OCI-LY3 (cell line): Measurements from ENCODE around the gene NHLH2.

Source experiments
- H2AFZ ChIP-seq: fragments of 200-600, 300-600 bp; shearing (Covaris generic); 2 replicates; pipeline ENCODE4 v1.6.0; 2014; ENCODE audit warnings: antibody characterized with exemption, low read depth, low read length
- H3K27ac ChIP-seq: fragments of 200-600, 300-600 bp; sonication (generic); 2 replicates; pipeline ENCODE4 v1.5.1; 2014; ENCODE audit warnings: mild to moderate bottlenecking, low read length, moderate library complexity, mixed read lengths
- H3K27me3 ChIP-seq: fragments of 200-600, 300-600 bp; sonication (generic); 2 replicates; pipeline ENCODE4 v1.6.1; 2014; ENCODE audit warnings: low read depth, low read length, mixed read lengths
- H3K36me3 ChIP-seq: fragments of 200-600, 300-600 bp; sonication (generic); replicated peaks from 2 replicates; pipeline ENCODE3; 2014; ENCODE audit warnings: low read depth, low read length, mixed read lengths
- H3K4me1 ChIP-seq: fragments of 300-600, 200-600 bp; sonication (generic); 2 replicates; pipeline ENCODE4 v1.6.1; 2014; ENCODE audit warnings: low read length, mixed read lengths
- H3K4me2 ChIP-seq: fragments of 200-600, 300-600 bp; sonication (generic); 2 replicates; pipeline ENCODE4 v1.6.1; 2014; ENCODE audit warnings: low read length, mixed read lengths
- H3K4me3 ChIP-seq: fragments of 300-600, 200-600 bp; sonication (generic); 2 replicates; pipeline ENCODE4 v1.5.1; 2014; ENCODE audit warnings: antibody characterized with exemption, mild to moderate bottlenecking, low read length, moderate library complexity
- H3K79me2 ChIP-seq: fragments of 300-600, 200-600 bp; shearing (Covaris generic); 2 replicates; pipeline ENCODE4 v1.6.1; 2014; ENCODE audit warnings: mild to moderate bottlenecking, low read length, mixed read lengths
- H3K9ac ChIP-seq: fragments of 300-600, 200-600 bp; shearing (Covaris generic); 2 replicates; pipeline ENCODE4 v1.6.0; 2014; ENCODE audit warnings: mild to moderate bottlenecking, low read length, moderate library complexity
- H3K9me3 ChIP-seq: fragments of 200-600, 300-600 bp; shearing (Covaris generic); 2 replicates; pipeline ENCODE4 v1.6.1; 2014; ENCODE audit warnings: low read length, mixed read lengths; ENCODE audit not compliant: insufficient read depth
- H4K20me1 ChIP-seq: fragments of 200-600, 300-600 bp; sonication (generic); 2 replicates; pipeline ENCODE4 v1.6.1; 2016; ENCODE audit warnings: low read length, mixed read lengths; ENCODE audit not compliant: insufficient read depth
- EZH2phosphoT487 ChIP-seq: fragments of 200-600 bp; shearing (Covaris generic); IDR thresholded peaks from 2 replicates; pipeline ENCODE4 v1.6.1; 2018; ENCODE audit warnings: antibody characterized with exemption, mixed run types, low read depth
- TF ChIP-seq, protein P1 (sequence below): fragments of 200-600, 300-600 bp; sonication (generic); IDR thresholded peaks from 2 replicates; pipeline ENCODE4 v1.5.1; 2014; ENCODE audit warnings: antibody characterized with exemption, low read length, low read depth

NHLH2 gene

GRCh38 chr1:115840605-115841460 lies at the start of gene NHLH2:
Gene NHLH2 (minus strand): TSS chr1:115841126. CDS start chr1:115838372, 2,754 bp downstream.
- Histone ChIP-seq H3K27me3 (no peaks in the 10 kb centered on the region), H3K9ac (no peak within 1 kb of the TSS)

GRCh38 chr1:115890580-115890979 lies 49.7 kb upstream of the NHLH2 start:
- TF ChIP-seq, protein P1, sequence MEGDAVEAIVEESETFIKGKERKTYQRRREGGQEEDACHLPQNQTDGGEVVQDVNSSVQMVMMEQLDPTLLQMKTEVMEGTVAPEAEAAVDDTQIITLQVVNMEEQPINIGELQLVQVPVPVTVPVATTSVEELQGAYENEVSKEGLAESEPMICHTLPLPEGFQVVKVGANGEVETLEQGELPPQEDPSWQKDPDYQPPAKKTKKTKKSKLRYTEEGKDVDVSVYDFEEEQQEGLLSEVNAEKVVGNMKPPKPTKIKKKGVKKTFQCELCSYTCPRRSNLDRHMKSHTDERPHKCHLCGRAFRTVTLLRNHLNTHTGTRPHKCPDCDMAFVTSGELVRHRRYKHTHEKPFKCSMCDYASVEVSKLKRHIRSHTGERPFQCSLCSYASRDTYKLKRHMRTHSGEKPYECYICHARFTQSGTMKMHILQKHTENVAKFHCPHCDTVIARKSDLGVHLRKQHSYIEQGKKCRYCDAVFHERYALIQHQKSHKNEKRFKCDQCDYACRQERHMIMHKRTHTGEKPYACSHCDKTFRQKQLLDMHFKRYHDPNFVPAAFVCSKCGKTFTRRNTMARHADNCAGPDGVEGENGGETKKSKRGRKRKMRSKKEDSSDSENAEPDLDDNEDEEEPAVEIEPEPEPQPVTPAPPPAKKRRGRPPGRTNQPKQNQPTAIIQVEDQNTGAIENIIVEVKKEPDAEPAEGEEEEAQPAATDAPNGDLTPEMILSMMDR = no peak
- TF ChIP-seq EZH2phosphoT487 = no peak
- Histone ChIP-seq H3K36me3 (no peaks in the 10 kb centered on the region), H3K9me3 (no peaks in the 10 kb centered on the region), H4K20me1 (no peaks in the 10 kb centered on the region), H3K27me3 (no peaks in the 10 kb centered on the region), H3K9ac (no peak overlapping the region), H2AFZ (no peak overlapping the region), H3K4me2 (no peak overlapping the region), H3K4me1 (no peaks in the 10 kb centered on the region), H3K79me2 (no peaks in the 10 kb centered on the region), H3K27ac (no peak overlapping the region), H3K4me3 (no peak overlapping the region)

More at GRCh38 chr1:115840605-115841460, at the start of gene NHLH2:
- no peaks in the 10 kb centered on the region for H3K9me3 ChIP-seq
- H2AFZ ChIP-seq = no peak within 1 kb of the TSS
- no peak for TF ChIP-seq EZH2phosphoT487
- TF ChIP-seq, protein P1 = no peak
- H3K4me3 ChIP-seq = no peak within 1 kb of the TSS
- no peaks in the 10 kb centered on the region for H3K79me2 ChIP-seq
- no peaks in the 10 kb centered on the region for H3K4me1 ChIP-seq
- H4K20me1 ChIP-seq = no peaks in the 10 kb centered on the region
- no peak within 1 kb of the TSS for H3K4me2 ChIP-seq
- H3K27ac ChIP-seq = no peak within 1 kb of the TSS
- no peaks in the 10 kb centered on the region for H3K36me3 ChIP-seq

GRCh38 chr1:115888976-115889375 lies 48.0 kb upstream of the NHLH2 start:
- no peaks in the 10 kb centered on the region for H3K36me3 ChIP-seq
- no peaks in the 10 kb centered on the region for H4K20me1 ChIP-seq
- no peak overlapping the region for H3K4me2 ChIP-seq
- no peak overlapping the region for H2AFZ ChIP-seq
- no peaks in the 10 kb centered on the region for H3K4me1 ChIP-seq
- H3K27me3 ChIP-seq = no peaks in the 10 kb centered on the region
- H3K9ac ChIP-seq = no peak overlapping the region
- H3K9me3 ChIP-seq = no peaks in the 10 kb centered on the region
- H3K4me3 ChIP-seq = no peak overlapping the region
- TF ChIP-seq, protein P1 = no peak
- no peak for TF ChIP-seq EZH2phosphoT487
- H3K27ac ChIP-seq = no peak overlapping the region
- no peaks in the 10 kb centered on the region for H3K79me2 ChIP-seq

- H3K4me2 ChIP-seq = no peak overlapping the region
- H3K4me1 ChIP-seq = no peaks in the 10 kb centered on the region
- no peaks in the 10 kb centered on the region for H3K79me2 ChIP-seq
- H3K27me3 ChIP-seq = no peaks in the 10 kb centered on the region
- no peaks in the 10 kb centered on the region for H3K9me3 ChIP-seq
- TF ChIP-seq EZH2phosphoT487 = no peak
- TF ChIP-seq, protein P1 = no peak
- H2AFZ ChIP-seq = no peak overlapping the region
- no peaks in the 10 kb centered on the region for H4K20me1 ChIP-seq
- H3K9ac ChIP-seq = no peak overlapping the region
- no peaks in the 10 kb centered on the region for H3K36me3 ChIP-seq
- no peak overlapping the region for H3K27ac ChIP-seq
- H3K4me3 ChIP-seq = no peak overlapping the region
These were observed 42.3 kb upstream of the NHLH2 start for GRCh38 chr1:115882913-115883902.
